Stimulated activated CD4-positive, alpha-beta T cell treated with anti-CD3 and anti-CD28 coated beads, Interleukin-4, amount 100 ng/mL, for 24 hours (primary cell): Measurements from ENCODE around the gene CCDC88C.
A peak's percentile ranks its signal among the peaks of the same experiment; 100 is the strongest.
"Not testable (repeated sequence)": the region's sequence is repeated elsewhere in the genome, so short reads cannot be mapped to it uniquely, and the experiment has no call there.

Experiments
- DNase-seq: peaks from one replicate; pipeline ENCODE4 v3.0.0-alpha.2; 2020

Gene CCDC88C

GRCh38 chr14:91237219-91237618, 180.4 kb downstream of the CCDC88C start:
- DNase-seq, result no peak

GRCh38 chr14:91235841-91236240, 181.8 kb downstream of the CCDC88C start:
- no peak for DNase-seq

GRCh38 chr14:91234791-91235114, 182.9 kb downstream of the CCDC88C start:
- no peak for DNase-seq

- DNase-seq, result no peak
These were observed 183.5 kb downstream of the CCDC88C start for GRCh38 chr14:91233936-91234790.

- DNase-seq, result no peak
These were observed 185.0 kb downstream of the CCDC88C start for GRCh38 chr14:91232603-91233002.

- DNase-seq, result no peak
These were observed 185.6 kb downstream of the CCDC88C start for GRCh38 chr14:91232052-91232451.

GRCh38 chr14:91231446-91231845, 186.2 kb downstream of the CCDC88C start:
- no peak for DNase-seq

- no peak for DNase-seq
These were observed 187.1 kb downstream of the CCDC88C start for GRCh38 chr14:91230397-91231035.

- peak; percentile 71 for DNase-seq
These were observed 187.8 kb downstream of the CCDC88C start for GRCh38 chr14:91229743-91230200.

GRCh38 chr14:91229005-91229382, 188.6 kb downstream of the CCDC88C start:
- no peak for DNase-seq

- DNase-seq, result peak; percentile 89
These were observed 189.3 kb downstream of the CCDC88C start for GRCh38 chr14:91228112-91229004.

GRCh38 chr14:91227183-91227628, 190.4 kb downstream of the CCDC88C start:
- DNase-seq, result peak; percentile 43

GRCh38 chr14:91226360-91226759, 191.3 kb downstream of the CCDC88C start:
- not testable (repeated sequence) for DNase-seq

GRCh38 chr14:91225025-91225424, 192.6 kb downstream of the CCDC88C start:
- DNase-seq, result no peak

GRCh38 chr14:91223028-91223783, 194.4 kb downstream of the CCDC88C start:
- peak; percentile 53 for DNase-seq
